HL-60 (cell line): ENCODE measurements around the gene SNX8.

Source experiments
- GABPA ChIP-seq: IDR thresholded peaks from 2 replicates; pipeline ENCODE4 v1.6.1; 2012; ENCODE audit warnings: low read depth
- POLR2AphosphoS5 ChIP-seq: IDR thresholded peaks from 2 replicates; pipeline ENCODE4 v1.6.1; 2012; ENCODE audit warnings: low read depth
- REST ChIP-seq: IDR thresholded peaks from 2 replicates; pipeline ENCODE4 v1.6.1; 2012; ENCODE audit warnings: low read depth; ENCODE audit not compliant: insufficient replicate concordance
- SPI1 ChIP-seq: IDR thresholded peaks from 2 replicates; pipeline ENCODE4 v1.6.1; 2012; ENCODE audit warnings: low read depth, mild to moderate bottlenecking, borderline replicate concordance
- TF ChIP-seq, protein P1 (sequence below): IDR thresholded peaks from one replicate; pipeline ENCODE4 v1.5.1; 2011; ENCODE audit warnings: low read length, control low read depth, inconsistent platforms; ENCODE audit not compliant: insufficient read depth

DNA sequence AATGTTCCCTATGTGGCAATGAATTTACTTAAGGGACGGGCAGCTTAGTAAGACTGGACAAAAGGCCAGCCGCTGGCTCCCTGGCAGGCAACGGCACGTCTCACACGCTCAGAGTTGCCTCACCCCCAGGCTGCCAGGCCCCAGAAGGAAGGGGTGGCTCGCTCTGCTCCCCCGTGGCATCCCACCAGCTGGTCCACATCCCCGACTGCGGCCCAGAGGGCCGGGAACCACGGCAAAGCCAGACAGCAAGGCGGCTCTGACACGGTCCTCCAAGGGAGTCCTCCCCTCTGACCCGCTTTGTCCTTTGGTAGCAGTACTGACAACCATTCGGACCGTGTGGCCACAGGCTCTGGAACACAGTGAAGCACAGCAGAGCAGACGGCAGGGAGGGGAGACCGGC is 38.1 kb downstream of the SNX8 start:
- TF ChIP-seq POLR2AphosphoS5 (no peak), REST (no peak), GABPA (no peak), SPI1 (no peak)
- TF ChIP-seq, protein P1, sequence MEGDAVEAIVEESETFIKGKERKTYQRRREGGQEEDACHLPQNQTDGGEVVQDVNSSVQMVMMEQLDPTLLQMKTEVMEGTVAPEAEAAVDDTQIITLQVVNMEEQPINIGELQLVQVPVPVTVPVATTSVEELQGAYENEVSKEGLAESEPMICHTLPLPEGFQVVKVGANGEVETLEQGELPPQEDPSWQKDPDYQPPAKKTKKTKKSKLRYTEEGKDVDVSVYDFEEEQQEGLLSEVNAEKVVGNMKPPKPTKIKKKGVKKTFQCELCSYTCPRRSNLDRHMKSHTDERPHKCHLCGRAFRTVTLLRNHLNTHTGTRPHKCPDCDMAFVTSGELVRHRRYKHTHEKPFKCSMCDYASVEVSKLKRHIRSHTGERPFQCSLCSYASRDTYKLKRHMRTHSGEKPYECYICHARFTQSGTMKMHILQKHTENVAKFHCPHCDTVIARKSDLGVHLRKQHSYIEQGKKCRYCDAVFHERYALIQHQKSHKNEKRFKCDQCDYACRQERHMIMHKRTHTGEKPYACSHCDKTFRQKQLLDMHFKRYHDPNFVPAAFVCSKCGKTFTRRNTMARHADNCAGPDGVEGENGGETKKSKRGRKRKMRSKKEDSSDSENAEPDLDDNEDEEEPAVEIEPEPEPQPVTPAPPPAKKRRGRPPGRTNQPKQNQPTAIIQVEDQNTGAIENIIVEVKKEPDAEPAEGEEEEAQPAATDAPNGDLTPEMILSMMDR: no peak
